ENCODE data around the gene PIGZ. TPM values are rescaled to one million over a fixed set of nuclear protein-coding genes. Genes with fewer than 3 reads are reported as not detected.

The PIGZ gene
- total RNA-seq, 1 donor from 2014 or later: 3.6 TPM

GRCh38 chr3:197008436-197009209, 40.0 kb upstream of the PIGZ start:
- Histone ChIP-seq H3K27me3 (no peaks in the 10 kb centered on the region), H3K27ac (no peak overlapping the region), H3K36me3 (no peaks in the 10 kb centered on the region), H3K4me3 (no peak overlapping the region), H3K4me1 (peaks cover 6% of the 10 kb centered on the region), H3K9me3 (no peaks in the 10 kb centered on the region)
- ATAC-seq (no peak), DNase-seq (no peak)
- TF ChIP-seq CTCF (IDR thresholded peaks at IDR 0.05): no peak
- intact Hi-C loops (cut with DNase I): no loop called here

GRCh38 chr3:197007953-197008352, 39.3 kb upstream of the PIGZ start:
- Histone ChIP-seq H3K27me3 (no peaks in the 10 kb centered on the region), H3K9me3 (no peaks in the 10 kb centered on the region), H3K36me3 (no peaks in the 10 kb centered on the region), H3K27ac (no peak overlapping the region), H3K4me3 (no peak overlapping the region), H3K4me1 (peaks cover 7% of the 10 kb centered on the region)
- intact Hi-C loops (cut with DNase I): no loop called here
- DNase-seq (no peak), ATAC-seq (no peak)
- TF ChIP-seq CTCF (IDR thresholded peaks at IDR 0.05): no peak

GRCh38 chr3:197007296-197007940, 38.8 kb upstream of the PIGZ start:
- H3K9me3 ChIP-seq: no peaks in the 10 kb centered on the region
- no peaks in the 10 kb centered on the region for H3K36me3 ChIP-seq
- no peak overlapping the region for H3K4me3 ChIP-seq
- no peaks in the 10 kb centered on the region for H3K27me3 ChIP-seq
- no peak for TF ChIP-seq CTCF (IDR thresholded peaks at IDR 0.05)
- no peak for DNase-seq
- no peak overlapping the region for H3K27ac ChIP-seq
- H3K4me1 ChIP-seq: peaks cover 7% of the 10 kb centered on the region
- intact Hi-C loops (cut with DNase I): no loop called here
- ATAC-seq: no peak

- H3K9me3 ChIP-seq: no peaks in the 10 kb centered on the region
- DNase-seq (no peak), ATAC-seq (no peak)
- no peaks in the 10 kb centered on the region for H3K36me3 ChIP-seq
- no peak overlapping the region for H3K4me3 ChIP-seq
- no peak overlapping the region for H3K27ac ChIP-seq
- no peak for TF ChIP-seq CTCF (IDR thresholded peaks at IDR 0.05)
- peaks cover 7% of the 10 kb centered on the region for H3K4me1 ChIP-seq
- no peaks in the 10 kb centered on the region for H3K27me3 ChIP-seq
- intact Hi-C loops (cut with DNase I): no loop called here
Observed at GRCh38 chr3:197006860-197007259, 38.2 kb upstream of the PIGZ start.

- Histone ChIP-seq H3K4me3 (no peak overlapping the region), H3K27ac (no peak overlapping the region), H3K4me1 (peaks cover 7% of the 10 kb centered on the region), H3K27me3 (no peaks in the 10 kb centered on the region), H3K9me3 (no peaks in the 10 kb centered on the region), H3K36me3 (no peaks in the 10 kb centered on the region)
- DNase-seq (no peak), ATAC-seq (no peak)
- TF ChIP-seq CTCF (IDR thresholded peaks at IDR 0.05): no peak
- intact Hi-C loops (cut with DNase I): no loop called here
Observed at GRCh38 chr3:197006446-197006845, 37.8 kb upstream of the PIGZ start.
